Measurements from ENCODE around the gene MFRP. TPM values are rescaled to one million over a fixed set of nuclear protein-coding genes. Genes with fewer than 3 reads are reported as not detected.

Gene MFRP
- polyA plus RNA-seq, 2 of the 4 experiments (the other 2 are of a cell fraction): not detected

DNA sequence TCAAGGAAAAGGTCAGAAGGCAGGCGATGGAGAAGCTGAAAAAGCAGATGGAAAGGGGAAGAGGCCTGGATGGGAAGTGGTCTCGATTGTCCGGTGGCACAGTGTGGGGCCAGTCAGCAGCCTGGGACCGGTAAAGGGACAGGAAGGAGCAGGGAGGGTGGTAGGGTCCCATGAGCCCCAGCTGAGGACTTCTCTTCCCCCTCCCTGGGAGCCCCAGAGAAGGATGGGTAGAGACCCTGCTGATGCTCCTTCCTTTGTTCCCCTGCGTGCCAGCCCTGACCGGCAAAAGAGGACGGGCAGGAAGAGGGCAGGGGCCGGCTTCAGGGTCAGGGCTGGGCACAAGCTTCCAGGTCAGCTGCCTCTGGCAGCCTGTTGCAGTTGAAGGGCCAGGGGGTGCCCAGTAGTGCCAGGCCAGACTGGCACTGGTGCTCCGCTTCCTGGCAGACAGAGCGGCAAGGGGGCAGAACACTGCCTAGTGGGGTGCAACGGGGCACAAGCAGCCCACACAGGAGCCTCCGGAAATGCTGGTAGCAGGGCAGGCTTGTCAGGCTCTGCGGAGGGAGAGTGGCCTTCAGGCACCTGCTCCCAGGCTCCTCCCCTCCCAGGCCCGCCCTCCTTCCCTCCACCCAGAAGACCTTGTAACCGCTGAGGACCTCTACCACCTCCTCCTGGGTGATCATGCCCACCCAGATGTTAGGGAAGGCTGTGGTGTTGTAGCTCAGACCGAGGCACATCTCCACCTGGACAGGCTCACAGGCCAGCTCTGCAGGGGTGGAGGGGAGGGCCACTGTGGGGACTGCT, 5.1 kb downstream of the MFRP start:
- no peak overlapping the region for H3K4me3 ChIP-seq
- ATAC-seq: no peak
- POLR2A ChIA-PET: no interaction called here
- 76% methylated on average over 9 of the region's 16 CpGs for WGBS (ENCODE audit: missing lambda C conversion rate)
- H3K4me1 ChIP-seq: peaks cover 14% of the 10 kb centered on the region
- no peak overlapping the region for H3K27ac ChIP-seq
- H3K4me2 ChIP-seq: no peak overlapping the region
- no peak for FAIRE-seq
- CTCF ChIA-PET: interaction anchor here (0.6 to 9.5 kb wide), 6 partner anchors 16 to 145 kb away, joined by 3 to 160 read pairs (median 34); partner anchors contain the start of gene CBL
- no peaks in the 10 kb centered on the region for H3K9me3 ChIP-seq
- no peak for DNase-seq (ENCODE audit: low read depth in 1 of 2, low spot score in 1 of 2)
- TF ChIP-seq ZFP36 (IDR thresholded peaks at IDR 0.05; ENCODE audit: borderline replicate concordance, partially characterized antibody) (no peak), CBX8 (IDR thresholded peaks at IDR 0.05) (no peak), RFX5 (IDR thresholded peaks at IDR 0.05) (no peak), MAZ (IDR thresholded peaks at IDR 0.05; ENCODE audit: borderline replicate concordance, low read depth, low read length) (no peak), GATA3 (IDR thresholded peaks at IDR 0.05; ENCODE audit: borderline replicate concordance) (no peak), MAFK (IDR thresholded peaks at IDR 0.05; ENCODE audit: partially characterized antibody) (no peak), MYC (IDR thresholded peaks at IDR 0.05; ENCODE audit: borderline replicate concordance, low read length) (no peak), NFE2L2 (conservative IDR thresholded peaks at IDR 0.05; ENCODE audit: low read length) (no peak), TP53 (CRISPR knock-in tag; IDR thresholded peaks at IDR 0.05) (no peak), FOSB (CRISPR knock-in tag; IDR thresholded peaks at IDR 0.05) (no peak), CBX2 (IDR thresholded peaks at IDR 0.05; ENCODE audit: borderline replicate concordance, low read depth) (no peak), POLR2A (IDR thresholded peaks at IDR 0.05; ENCODE audit: low read length) (no peak), BCL3 (IDR thresholded peaks at IDR 0.05) (no peak), RCOR1 (IDR thresholded peaks at IDR 0.05; ENCODE audit: low read depth, low read length) (no peak), SREBF2 (IDR thresholded peaks at IDR 0.05) (no peak)
- TF ChIP-seq, protein P1, sequence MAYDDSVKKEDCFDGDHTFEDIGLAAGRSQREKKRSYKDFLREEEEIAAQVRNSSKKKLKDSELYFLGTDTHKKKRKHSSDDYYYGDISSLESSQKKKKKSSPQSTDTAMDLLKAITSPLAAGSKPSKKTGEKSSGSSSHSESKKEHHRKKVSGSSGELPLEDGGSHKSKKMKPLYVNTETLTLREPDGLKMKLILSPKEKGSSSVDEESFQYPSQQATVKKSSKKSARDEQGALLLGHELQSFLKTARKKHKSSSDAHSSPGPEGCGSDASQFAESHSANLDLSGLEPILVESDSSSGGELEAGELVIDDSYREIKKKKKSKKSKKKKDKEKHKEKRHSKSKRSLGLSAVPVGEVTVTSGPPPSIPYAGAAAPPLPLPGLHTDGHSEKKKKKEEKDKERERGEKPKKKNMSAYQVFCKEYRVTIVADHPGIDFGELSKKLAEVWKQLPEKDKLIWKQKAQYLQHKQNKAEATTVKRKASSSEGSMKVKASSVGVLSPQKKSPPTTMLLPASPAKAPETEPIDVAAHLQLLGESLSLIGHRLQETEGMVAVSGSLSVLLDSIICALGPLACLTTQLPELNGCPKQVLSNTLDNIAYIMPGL (CRISPR knock-in tag; IDR thresholded peaks at IDR 0.05; ENCODE audit: borderline replicate concordance): no peak
- TF ChIP-seq, protein P2, sequence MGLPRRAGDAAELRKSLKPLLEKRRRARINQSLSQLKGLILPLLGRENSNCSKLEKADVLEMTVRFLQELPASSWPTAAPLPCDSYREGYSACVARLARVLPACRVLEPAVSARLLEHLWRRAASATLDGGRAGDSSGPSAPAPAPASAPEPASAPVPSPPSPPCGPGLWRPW (IDR thresholded peaks at IDR 0.05): no peak

GRCh38 chr11:119340335-119341221, 5.9 kb downstream of the MFRP start, which contains the start of gene C1QTNF5:
Gene C1QTNF5 (minus strand): TSS chr11:119340883. CDS start chr11:119340397, 486 bp downstream.
- H3K4me3 ChIP-seq: peak within 1 kb of the TSS; percentile 33
- H3K27ac ChIP-seq: peak within 1 kb of the TSS; percentile 48 to 90; a peak in 5 of 6 replicates
- 74% methylated on average over 13 of the region's 53 CpGs for WGBS (ENCODE audit: missing lambda C conversion rate)
- ATAC-seq (peak in 1 of 2 experiments; percentile 23; a peak in 3 of 6 replicates), DNase-seq (ENCODE audit: low read depth in 1 of 2, low spot score in 1 of 2) (no peak), FAIRE-seq (no peak)
- peak within 1 kb of the TSS; percentile 78 for H3K4me2 ChIP-seq
- H3K9me3 ChIP-seq: no peaks in the 10 kb centered on the region
- peaks cover 14% of the 10 kb centered on the region for H3K4me1 ChIP-seq
- ChIA-PET CTCF (interaction anchor here (0.6 to 9.5 kb wide), 26 partner anchors 8 to 322 kb away, joined by 3 to 160 read pairs (median 4); partner anchors contain the start of genes CBL, RPS25, TRAPPC4 and USP2), POLR2A (interaction anchor here (1.0 kb wide), 1 partner anchor 219 kb away, joined by 3 read pairs; the partner anchor contains the start of gene HINFP)
- TF ChIP-seq, protein P2 (IDR thresholded peaks at IDR 0.05): no peak
- TF ChIP-seq RCOR1 (IDR thresholded peaks at IDR 0.05; ENCODE audit: low read depth, low read length): no peak
- no peak for TF ChIP-seq EHMT2 (IDR thresholded peaks at IDR 0.05; ENCODE audit: low read depth)
- no peak for TF ChIP-seq CHD4 (IDR thresholded peaks at IDR 0.05; ENCODE audit: borderline replicate concordance)
- TF ChIP-seq GATA3 (IDR thresholded peaks at IDR 0.05; ENCODE audit: borderline replicate concordance): no peak
- no peak for TF ChIP-seq CHD2 (IDR thresholded peaks at IDR 0.05; ENCODE audit: low read length, partially characterized antibody)
- TF ChIP-seq SREBF2 (IDR thresholded peaks at IDR 0.05): no peak
- TF ChIP-seq EP300 (IDR thresholded peaks at IDR 0.05): no peak
- TF ChIP-seq TFCP2L1 (CRISPR knock-in tag; IDR thresholded peaks at IDR 0.05): no peak
- TF ChIP-seq, protein P3, sequence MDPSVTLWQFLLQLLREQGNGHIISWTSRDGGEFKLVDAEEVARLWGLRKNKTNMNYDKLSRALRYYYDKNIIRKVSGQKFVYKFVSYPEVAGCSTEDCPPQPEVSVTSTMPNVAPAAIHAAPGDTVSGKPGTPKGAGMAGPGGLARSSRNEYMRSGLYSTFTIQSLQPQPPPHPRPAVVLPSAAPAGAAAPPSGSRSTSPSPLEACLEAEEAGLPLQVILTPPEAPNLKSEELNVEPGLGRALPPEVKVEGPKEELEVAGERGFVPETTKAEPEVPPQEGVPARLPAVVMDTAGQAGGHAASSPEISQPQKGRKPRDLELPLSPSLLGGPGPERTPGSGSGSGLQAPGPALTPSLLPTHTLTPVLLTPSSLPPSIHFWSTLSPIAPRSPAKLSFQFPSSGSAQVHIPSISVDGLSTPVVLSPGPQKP (IDR thresholded peaks at IDR 0.05; ENCODE audit: low read depth, low read length): no peak
- TF ChIP-seq POLR2A (IDR thresholded peaks at IDR 0.05; ENCODE audit: low read length): no peak
- no peak for TF ChIP-seq RNF2 (IDR thresholded peaks at IDR 0.05; ENCODE audit: borderline replicate concordance, low read depth)
- no peak for TF ChIP-seq MYC (IDR thresholded peaks at IDR 0.05; ENCODE audit: borderline replicate concordance, low read length)
- TF ChIP-seq HOXB13 (CRISPR knock-in tag; IDR thresholded peaks at IDR 0.05; ENCODE audit: low read depth): no peak
- TF ChIP-seq, protein P4, sequence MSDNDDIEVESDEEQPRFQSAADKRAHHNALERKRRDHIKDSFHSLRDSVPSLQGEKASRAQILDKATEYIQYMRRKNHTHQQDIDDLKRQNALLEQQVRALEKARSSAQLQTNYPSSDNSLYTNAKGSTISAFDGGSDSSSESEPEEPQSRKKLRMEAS (IDR thresholded peaks at IDR 0.05): no peak
- no peak for TF ChIP-seq POLR2AphosphoS2 (conservative IDR thresholded peaks at IDR 0.05; ENCODE audit: low read length)
- no peak for TF ChIP-seq HDAC2 (IDR thresholded peaks at IDR 0.05)
- TF ChIP-seq RARB (CRISPR knock-in tag; IDR thresholded peaks at IDR 0.05): no peak
- no peak for TF ChIP-seq CBX2 (IDR thresholded peaks at IDR 0.05; ENCODE audit: borderline replicate concordance, low read depth)
- TF ChIP-seq RFX5 (IDR thresholded peaks at IDR 0.05): no peak

All from A549 (cell line).